OCI-LY7 (cell line): ENCODE results near the gene SH2D3A.

ENCODE experiments used
- CTCF ChIP-seq: fragments of 200-600 bp; sonication (generic); conservative IDR thresholded peaks from 2 replicates; pipeline ENCODE4 v1.5.1; 2014; ENCODE audit warnings: mild to moderate bottlenecking, antibody characterized with exemption, low read length, moderate library complexity, mixed read lengths
- EZH2phosphoT487 ChIP-seq: fragments of 200-600 bp; sonication (generic); IDR thresholded peaks from 2 replicates; pipeline ENCODE4 v1.6.1; 2018; ENCODE audit warnings: low read depth, borderline replicate concordance, mild to moderate bottlenecking, mixed run types, antibody characterized with exemption, low read length, moderate library complexity, mixed read lengths

DNA sequence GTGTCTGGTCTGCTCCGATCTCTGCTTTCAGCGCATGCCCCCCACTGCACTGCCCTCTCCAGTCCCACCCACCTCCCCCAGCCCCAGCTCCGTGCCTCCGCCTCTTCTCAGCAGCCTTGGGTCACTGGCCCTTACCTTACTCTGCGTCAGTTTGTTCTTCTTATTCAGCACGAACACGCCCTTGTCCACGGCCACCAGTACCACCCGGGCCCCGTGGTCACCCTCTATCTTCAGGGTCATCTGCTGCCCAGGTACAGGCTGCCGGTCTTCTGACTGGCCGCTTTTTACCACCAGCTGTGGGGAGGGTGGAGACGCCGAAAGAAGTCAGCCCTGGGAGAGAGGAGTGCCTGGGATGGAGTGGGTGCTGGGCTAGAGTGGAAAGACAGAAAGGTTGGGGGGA lies 57.7 kb downstream of the SH2D3A start:
- TF ChIP-seq EZH2phosphoT487 (no peak), CTCF (no peak)
